ENCODE results near the gene GBF1. TPM values are rescaled to one million over a fixed set of nuclear protein-coding genes. Genes with fewer than 3 reads are reported as not detected.

The GBF1 gene
- total and polyA plus RNA-seq, 4 donors, result 6.0 to 27.2 (median 15.2) TPM

DNA sequence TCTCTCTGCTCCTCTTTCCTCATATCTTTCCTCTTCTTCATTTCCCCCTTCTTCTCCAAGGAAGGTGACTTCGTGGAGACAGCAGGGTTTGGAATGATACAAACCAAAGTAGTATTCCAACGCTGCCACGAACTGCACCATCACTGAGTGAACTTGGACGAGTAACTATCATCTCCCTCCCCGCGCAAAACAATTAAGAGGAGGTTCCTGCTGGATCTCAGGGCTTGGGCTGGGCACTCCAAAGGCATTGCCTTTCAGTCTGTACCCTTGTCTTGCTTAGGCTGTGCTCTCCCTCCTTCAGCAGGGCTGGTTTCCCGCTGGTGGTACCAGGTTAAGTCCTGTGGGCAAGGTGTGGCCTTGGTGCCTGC is 3.2 kb upstream of the GBF1 start:
- no peak for TF ChIP-seq SP1 (IDR thresholded peaks at IDR 0.05)
- no peak for TF ChIP-seq JUND (IDR thresholded peaks at IDR 0.05)
- TF ChIP-seq, protein P1, sequence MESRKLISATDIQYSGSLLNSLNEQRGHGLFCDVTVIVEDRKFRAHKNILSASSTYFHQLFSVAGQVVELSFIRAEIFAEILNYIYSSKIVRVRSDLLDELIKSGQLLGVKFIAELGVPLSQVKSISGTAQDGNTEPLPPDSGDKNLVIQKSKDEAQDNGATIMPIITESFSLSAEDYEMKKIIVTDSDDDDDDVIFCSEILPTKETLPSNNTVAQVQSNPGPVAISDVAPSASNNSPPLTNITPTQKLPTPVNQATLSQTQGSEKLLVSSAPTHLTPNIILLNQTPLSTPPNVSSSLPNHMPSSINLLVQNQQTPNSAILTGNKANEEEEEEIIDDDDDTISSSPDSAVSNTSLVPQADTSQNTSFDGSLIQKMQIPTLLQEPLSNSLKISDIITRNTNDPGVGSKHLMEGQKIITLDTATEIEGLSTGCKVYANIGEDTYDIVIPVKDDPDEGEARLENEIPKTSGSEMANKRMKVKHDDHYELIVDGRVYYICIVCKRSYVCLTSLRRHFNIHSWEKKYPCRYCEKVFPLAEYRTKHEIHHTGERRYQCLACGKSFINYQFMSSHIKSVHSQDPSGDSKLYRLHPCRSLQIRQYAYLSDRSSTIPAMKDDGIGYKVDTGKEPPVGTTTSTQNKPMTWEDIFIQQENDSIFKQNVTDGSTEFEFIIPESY (IDR thresholded peaks at IDR 0.05), result no peak
- TF ChIP-seq HNF4A (conservative IDR thresholded peaks at IDR 0.05), result no peak
- no peak for TF ChIP-seq FOXA2 (IDR thresholded peaks at IDR 0.05)
- no peak for TF ChIP-seq FOXA1 (IDR thresholded peaks at IDR 0.05)
- no peak for TF ChIP-seq RAD21 (IDR thresholded peaks at IDR 0.05)
- no peak for TF ChIP-seq RXRA (IDR thresholded peaks at IDR 0.05)
- TF ChIP-seq, protein P2, sequence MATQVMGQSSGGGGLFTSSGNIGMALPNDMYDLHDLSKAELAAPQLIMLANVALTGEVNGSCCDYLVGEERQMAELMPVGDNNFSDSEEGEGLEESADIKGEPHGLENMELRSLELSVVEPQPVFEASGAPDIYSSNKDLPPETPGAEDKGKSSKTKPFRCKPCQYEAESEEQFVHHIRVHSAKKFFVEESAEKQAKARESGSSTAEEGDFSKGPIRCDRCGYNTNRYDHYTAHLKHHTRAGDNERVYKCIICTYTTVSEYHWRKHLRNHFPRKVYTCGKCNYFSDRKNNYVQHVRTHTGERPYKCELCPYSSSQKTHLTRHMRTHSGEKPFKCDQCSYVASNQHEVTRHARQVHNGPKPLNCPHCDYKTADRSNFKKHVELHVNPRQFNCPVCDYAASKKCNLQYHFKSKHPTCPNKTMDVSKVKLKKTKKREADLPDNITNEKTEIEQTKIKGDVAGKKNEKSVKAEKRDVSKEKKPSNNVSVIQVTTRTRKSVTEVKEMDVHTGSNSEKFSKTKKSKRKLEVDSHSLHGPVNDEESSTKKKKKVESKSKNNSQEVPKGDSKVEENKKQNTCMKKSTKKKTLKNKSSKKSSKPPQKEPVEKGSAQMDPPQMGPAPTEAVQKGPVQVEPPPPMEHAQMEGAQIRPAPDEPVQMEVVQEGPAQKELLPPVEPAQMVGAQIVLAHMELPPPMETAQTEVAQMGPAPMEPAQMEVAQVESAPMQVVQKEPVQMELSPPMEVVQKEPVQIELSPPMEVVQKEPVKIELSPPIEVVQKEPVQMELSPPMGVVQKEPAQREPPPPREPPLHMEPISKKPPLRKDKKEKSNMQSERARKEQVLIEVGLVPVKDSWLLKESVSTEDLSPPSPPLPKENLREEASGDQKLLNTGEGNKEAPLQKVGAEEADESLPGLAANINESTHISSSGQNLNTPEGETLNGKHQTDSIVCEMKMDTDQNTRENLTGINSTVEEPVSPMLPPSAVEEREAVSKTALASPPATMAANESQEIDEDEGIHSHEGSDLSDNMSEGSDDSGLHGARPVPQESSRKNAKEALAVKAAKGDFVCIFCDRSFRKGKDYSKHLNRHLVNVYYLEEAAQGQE (IDR thresholded peaks at IDR 0.05), result no peak
- no peak for TF ChIP-seq EGR1 (IDR thresholded peaks at IDR 0.05; ENCODE audit: low read depth in 2 of 2)
- no peak for TF ChIP-seq GABPA (IDR thresholded peaks at IDR 0.05 in 1 of 2, conservative IDR thresholded peaks at IDR 0.05 in 1 of 2)
- TF ChIP-seq, protein P3, sequence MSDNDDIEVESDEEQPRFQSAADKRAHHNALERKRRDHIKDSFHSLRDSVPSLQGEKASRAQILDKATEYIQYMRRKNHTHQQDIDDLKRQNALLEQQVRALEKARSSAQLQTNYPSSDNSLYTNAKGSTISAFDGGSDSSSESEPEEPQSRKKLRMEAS (IDR thresholded peaks at IDR 0.05), result no peak
- TF ChIP-seq YY1 (IDR thresholded peaks at IDR 0.05), result no peak
- TF ChIP-seq, protein P4, sequence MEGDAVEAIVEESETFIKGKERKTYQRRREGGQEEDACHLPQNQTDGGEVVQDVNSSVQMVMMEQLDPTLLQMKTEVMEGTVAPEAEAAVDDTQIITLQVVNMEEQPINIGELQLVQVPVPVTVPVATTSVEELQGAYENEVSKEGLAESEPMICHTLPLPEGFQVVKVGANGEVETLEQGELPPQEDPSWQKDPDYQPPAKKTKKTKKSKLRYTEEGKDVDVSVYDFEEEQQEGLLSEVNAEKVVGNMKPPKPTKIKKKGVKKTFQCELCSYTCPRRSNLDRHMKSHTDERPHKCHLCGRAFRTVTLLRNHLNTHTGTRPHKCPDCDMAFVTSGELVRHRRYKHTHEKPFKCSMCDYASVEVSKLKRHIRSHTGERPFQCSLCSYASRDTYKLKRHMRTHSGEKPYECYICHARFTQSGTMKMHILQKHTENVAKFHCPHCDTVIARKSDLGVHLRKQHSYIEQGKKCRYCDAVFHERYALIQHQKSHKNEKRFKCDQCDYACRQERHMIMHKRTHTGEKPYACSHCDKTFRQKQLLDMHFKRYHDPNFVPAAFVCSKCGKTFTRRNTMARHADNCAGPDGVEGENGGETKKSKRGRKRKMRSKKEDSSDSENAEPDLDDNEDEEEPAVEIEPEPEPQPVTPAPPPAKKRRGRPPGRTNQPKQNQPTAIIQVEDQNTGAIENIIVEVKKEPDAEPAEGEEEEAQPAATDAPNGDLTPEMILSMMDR (IDR thresholded peaks at IDR 0.05; ENCODE audit: low read depth, low read length, missing input control), result no peak
- TF ChIP-seq, protein P5, sequence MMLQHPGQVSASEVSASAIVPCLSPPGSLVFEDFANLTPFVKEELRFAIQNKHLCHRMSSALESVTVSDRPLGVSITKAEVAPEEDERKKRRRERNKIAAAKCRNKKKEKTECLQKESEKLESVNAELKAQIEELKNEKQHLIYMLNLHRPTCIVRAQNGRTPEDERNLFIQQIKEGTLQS (IDR thresholded peaks at IDR 0.05), result no peak
- no peaks in the 10 kb centered on the region for H3K9me3 ChIP-seq (ENCODE audit: control insufficient read depth in 4 of 4, low read length in 3 of 4)
- H3K9ac ChIP-seq (ENCODE audit: low read depth in 1 of 2, low read length in 2 of 2), result no peak overlapping the region
- H3K36me3 ChIP-seq (ENCODE audit: control insufficient read depth in 4 of 4, insufficient read depth in 3 of 4, low read depth in 1 of 4, low read length in 3 of 4), result no peaks in the 10 kb centered on the region
- WGBS, result 55% methylated on average over 7 of the region's 7 CpGs
- H3K27me3 ChIP-seq (ENCODE audit: control insufficient read depth in 4 of 4, insufficient read depth in 4 of 4, low read length in 3 of 4), result no peaks in the 10 kb centered on the region
- peak overlapping the region in 2 of 3 donors; percentile 52 to 57 for H3K4me3 ChIP-seq (ENCODE audit: low read depth in 1 of 3, low read length in 3 of 3)
- no peak overlapping the region for H3K27ac ChIP-seq (ENCODE audit: low read depth in 1 of 2, low read length in 2 of 2)
- peaks cover 6 to 35% (median 25%) of the 10 kb centered on the region in 4 donors for H3K4me1 ChIP-seq (ENCODE audit: control insufficient read depth in 4 of 4, insufficient read depth in 4 of 4, low read length in 3 of 4)
- no peak for DNase-seq (ENCODE audit: low spot score)

DNA sequence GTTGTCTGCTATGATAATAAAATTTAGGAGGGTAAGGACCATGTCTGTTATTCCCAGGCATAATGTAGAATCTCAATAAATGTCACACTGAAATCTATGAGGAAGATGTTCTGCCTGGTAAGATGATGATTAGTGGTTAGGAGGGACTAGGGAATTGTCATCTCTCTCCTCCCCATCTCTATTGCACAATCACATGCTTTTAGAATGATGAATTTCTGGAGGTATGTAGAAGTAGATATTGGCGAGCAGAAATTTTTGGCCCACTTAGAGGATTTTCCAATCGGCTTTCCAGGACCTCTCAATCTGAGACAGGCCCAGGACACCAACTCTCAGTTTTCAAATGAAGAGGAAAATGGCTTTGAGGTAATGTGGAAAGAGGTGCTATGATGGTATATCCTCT is 2.0 kb upstream of the GBF1 start:
- H3K4me1 ChIP-seq (ENCODE audit: control insufficient read depth in 4 of 4, insufficient read depth in 4 of 4, low read length in 3 of 4), result peaks cover 6 to 44% (median 35%) of the 10 kb centered on the region in 4 donors
- H3K27me3 ChIP-seq (ENCODE audit: control insufficient read depth in 4 of 4, insufficient read depth in 4 of 4, low read length in 3 of 4), result no peaks in the 10 kb centered on the region
- no peaks in the 10 kb centered on the region for H3K36me3 ChIP-seq (ENCODE audit: control insufficient read depth in 4 of 4, insufficient read depth in 3 of 4, low read depth in 1 of 4, low read length in 3 of 4)
- H3K9ac ChIP-seq (ENCODE audit: low read depth in 1 of 2, low read length in 2 of 2), result no peak overlapping the region
- WGBS, result 85% methylated on average over 2 of the region's 2 CpGs
- DNase-seq (ENCODE audit: low spot score), result no peak
- no peak overlapping the region for H3K4me3 ChIP-seq (ENCODE audit: low read depth in 1 of 3, low read length in 3 of 3)
- H3K9me3 ChIP-seq (ENCODE audit: control insufficient read depth in 4 of 4, low read length in 3 of 4), result no peaks in the 10 kb centered on the region
- H3K27ac ChIP-seq (ENCODE audit: low read depth in 1 of 2, low read length in 2 of 2), result no peak overlapping the region
- TF ChIP-seq, protein P1 (IDR thresholded peaks at IDR 0.05), result no peak
- TF ChIP-seq, protein P2 (IDR thresholded peaks at IDR 0.05), result no peak
- TF ChIP-seq TAF1 (conservative IDR thresholded peaks at IDR 0.05) (no peak), HNF4G (IDR thresholded peaks at IDR 0.05) (no peak), RAD21 (IDR thresholded peaks at IDR 0.05) (no peak), YY1 (IDR thresholded peaks at IDR 0.05) (no peak), HNF4A (conservative IDR thresholded peaks at IDR 0.05) (no peak), FOXA2 (IDR thresholded peaks at IDR 0.05) (no peak), JUND (IDR thresholded peaks at IDR 0.05) (no peak), EGR1 (IDR thresholded peaks at IDR 0.05; ENCODE audit: low read depth in 2 of 2) (no peak)
